Activated CD4-positive, alpha-beta T cell treated with anti-CD3 and anti-CD28 coated beads for 36 hours (primary cell): ENCODE measurements around the gene LRRC40. TPM values are rescaled to one million over a fixed set of nuclear protein-coding genes. Genes with fewer than 3 reads are reported as not detected.

ENCODE experiments used
- ATAC-seq: fragments of 200-7000 bp; cut with Tn5 transposase; one replicate; pipeline ENCODE4 v1.10.0; 2021; ENCODE audit warnings: mild to moderate bottlenecking, moderate library complexity
- CTCF ChIA-PET: fragments of 350-600 bp; sonication (Branson Sonifier 250); formaldehyde crosslinking; loops from one replicate; lab custom pipeline; 2021; ENCODE audit warnings: antibody characterized with exemption; lab: Charles Lee
- POLR2A ChIA-PET: fragments of 350-600 bp; sonication (Branson Sonifier 250); formaldehyde crosslinking; loops from one replicate; lab custom pipeline; 2021; ENCODE audit warnings: antibody characterized with exemption, inconsistent platforms; lab: Charles Lee
- DNase-seq: peaks from one replicate; pipeline ENCODE4 v3.0.0-alpha.2; 2020
- H3K27ac Mint-ChIP-seq: one replicate; pipeline ENCODE4 v1.8.0; 2021; ENCODE audit warnings: mixed read lengths
- H3K27me3 Mint-ChIP-seq: one replicate; pipeline ENCODE4 v1.8.0; 2021; ENCODE audit warnings: mixed read lengths
- H3K36me3 Mint-ChIP-seq: one replicate; pipeline ENCODE4 v1.8.0; 2021; ENCODE audit warnings: low read depth, mixed read lengths
- H3K4me1 Mint-ChIP-seq: one replicate; pipeline ENCODE4 v1.8.0; 2021; ENCODE audit warnings: mixed read lengths
- H3K4me3 Mint-ChIP-seq: one replicate; pipeline ENCODE4 v1.8.0; 2021; ENCODE audit warnings: mild to moderate bottlenecking, moderate library complexity, mixed read lengths
- H3K9me3 Mint-ChIP-seq: one replicate; pipeline ENCODE4 v1.8.0; 2021; ENCODE audit warnings: low read depth, mixed read lengths
- intact Hi-C, 2 experiments: fragments of 100-400 bp; cut with DNase I in 1 of 2; cut with micrococcal nuclease in 1 of 2; formaldehyde crosslinking; loops; one replicate each; pipeline versions ENCODE4 v1.14.2 to v1.15.1; 2022 to 2024; cut with DNase I, micrococcal nuclease
- total RNA-seq, 2 experiments: library from RNA; stranded (reverse); gene quantifications; one replicate each; pipeline ENCODE4 v1.2.3, GENCODE V29; 2021

The LRRC40 gene
- 10 to 100 TPM; 23.2 to 26.4 TPM for total RNA-seq

- DNase-seq: peak; percentile 97
- H3K4me1 Mint-ChIP-seq: peaks cover 66% of the 10 kb centered on the region
These were observed at the start of gene LRRC40 for GRCh38 chr1:70205434-70206118. Gene LRRC40, minus strand, starts transcription at chr1:70205579. Its CDS starts 39 bp downstream, at chr1:70205540.

GRCh38 chr1:70248729-70249128 is 43.4 kb upstream of the LRRC40 start:
- H3K36me3 Mint-ChIP-seq: peaks cover 65% of the 10 kb centered on the region
- no peaks in the 10 kb centered on the region for H3K9me3 Mint-ChIP-seq
- DNase-seq (no peak), ATAC-seq (no peak)
- intact Hi-C loops: no loop called here
- H3K4me3 Mint-ChIP-seq: no peak overlapping the region
- ChIA-PET CTCF (no interaction called here), POLR2A (no interaction called here)
- peaks cover 22% of the 10 kb centered on the region for H3K4me1 Mint-ChIP-seq
- no peaks in the 10 kb centered on the region for H3K27me3 Mint-ChIP-seq
- peak overlapping the region; percentile 67 for H3K27ac Mint-ChIP-seq

More at GRCh38 chr1:70205434-70206118, at the start of gene LRRC40:
- Mint-ChIP-seq H3K27ac (peak within 1 kb of the TSS; percentile 99), H3K9me3 (no peaks in the 10 kb centered on the region), H3K36me3 (peaks cover 20% of the 10 kb centered on the region), H3K27me3 (no peaks in the 10 kb centered on the region), H3K4me3 (peak within 1 kb of the TSS; percentile 99)
- peak; percentile 89 for ATAC-seq
- ChIA-PET POLR2A (interaction anchor here (0.6 to 2.1 kb wide), 2 partner anchors 9 to 15 kb away, joined by 3 to 12 read pairs; partner anchors contain the start of gene SRSF11), CTCF (no interaction called here)
- intact Hi-C loops: loop anchor here (1.0 kb wide), 4 partner anchors 16 to 876 kb away; partner anchors contain the start of genes ANKRD13C (in 2 of the 2), CTH (in 2 of the 2), SRSF11 (in 2 of the 2) and ZRANB2 (in 2 of the 2)

GRCh38 chr1:70247768-70248167 is 42.4 kb upstream of the LRRC40 start:
- Mint-ChIP-seq H3K9me3 (no peaks in the 10 kb centered on the region), H3K4me3 (no peak overlapping the region), H3K27me3 (no peaks in the 10 kb centered on the region), H3K36me3 (peaks cover 70% of the 10 kb centered on the region), H3K4me1 (peaks cover 22% of the 10 kb centered on the region), H3K27ac (peak overlapping the region; percentile 4)
- ChIA-PET POLR2A (interaction anchor here (0.6 kb wide), 2 partner anchors 15 to 26 kb away, joined by 7 to 8 read pairs; partner anchors contain the start of gene SRSF11), CTCF (interaction anchor here (0.5 kb wide), 1 partner anchor 27 kb away, joined by 3 read pairs; the partner anchor contains the start of gene SRSF11)
- no peak for DNase-seq
- intact Hi-C loops: no loop called here
- peak; percentile 85 for ATAC-seq

- POLR2A ChIA-PET: interaction anchor here (0.6 kb wide), 2 partner anchors 16 to 26 kb away, joined by 7 to 8 read pairs; partner anchors contain the start of gene SRSF11
- H3K27ac Mint-ChIP-seq: peak overlapping the region; percentile 4
- CTCF ChIA-PET: interaction anchor here (0.5 kb wide), 1 partner anchor 26 kb away, joined by 3 read pairs; the partner anchor contains the start of gene SRSF11
- H3K9me3 Mint-ChIP-seq: no peaks in the 10 kb centered on the region
- intact Hi-C loops: no loop called here
- peaks cover 22% of the 10 kb centered on the region for H3K4me1 Mint-ChIP-seq
- DNase-seq (no peak), ATAC-seq (no peak)
- no peak overlapping the region for H3K4me3 Mint-ChIP-seq
- no peaks in the 10 kb centered on the region for H3K27me3 Mint-ChIP-seq
- H3K36me3 Mint-ChIP-seq: peaks cover 70% of the 10 kb centered on the region
These were observed 41.7 kb upstream of the LRRC40 start for GRCh38 chr1:70247122-70247521.

GRCh38 chr1:70239940-70240339 is 34.6 kb upstream of the LRRC40 start:
- POLR2A ChIA-PET: no interaction called here

GRCh38 chr1:70234733-70235132 is 29.4 kb upstream of the LRRC40 start:
- no peaks in the 10 kb centered on the region for H3K27me3 Mint-ChIP-seq
- CTCF ChIA-PET: interaction anchor here (0.7 to 0.8 kb wide), 3 partner anchors 16 to 43 kb away, joined by 3 to 5 read pairs (median 3); no protein-coding TSS in a partner anchor
- DNase-seq: no peak
- H3K9me3 Mint-ChIP-seq: no peaks in the 10 kb centered on the region
- H3K27ac Mint-ChIP-seq: peak overlapping the region; percentile 14
- H3K36me3 Mint-ChIP-seq: peaks cover 65% of the 10 kb centered on the region
- POLR2A ChIA-PET: interaction anchor here (0.7 to 2.6 kb wide), 2 partner anchors 14 to 177 kb away, joined by 3 to 11 read pairs; partner anchors contain the start of gene SRSF11
- no peak for ATAC-seq
- no peak overlapping the region for H3K4me3 Mint-ChIP-seq
- intact Hi-C loops: no loop called here
- H3K4me1 Mint-ChIP-seq: peaks cover 5% of the 10 kb centered on the region

More at GRCh38 chr1:70239940-70240339, 34.6 kb upstream of the LRRC40 start:
- CTCF ChIA-PET: no interaction called here
- H3K9me3 Mint-ChIP-seq: no peaks in the 10 kb centered on the region
- H3K27ac Mint-ChIP-seq: no peak overlapping the region
- ATAC-seq: no peak
- no peak overlapping the region for H3K4me3 Mint-ChIP-seq
- H3K27me3 Mint-ChIP-seq: no peaks in the 10 kb centered on the region
- H3K36me3 Mint-ChIP-seq: peaks cover 52% of the 10 kb centered on the region
- DNase-seq: no peak
- peaks cover 3% of the 10 kb centered on the region for H3K4me1 Mint-ChIP-seq
- intact Hi-C loops: no loop called here

- Mint-ChIP-seq H3K27ac (no peak overlapping the region), H3K36me3 (peaks cover 66% of the 10 kb centered on the region), H3K9me3 (no peaks in the 10 kb centered on the region), H3K4me1 (peaks cover 18% of the 10 kb centered on the region), H3K4me3 (no peak overlapping the region), H3K27me3 (no peaks in the 10 kb centered on the region)
- no peak for ATAC-seq
- ChIA-PET CTCF (interaction anchor here (0.6 to 1.5 kb wide), 3 partner anchors 29 to 270 kb away, joined by 3 read pairs; no protein-coding TSS in a partner anchor), POLR2A (interaction anchor here (0.6 kb wide), 1 partner anchor 40 kb away, joined by 10 read pairs; no protein-coding TSS in a partner anchor)
- intact Hi-C loops: no loop called here
- no peak for DNase-seq
These were observed 26.1 kb upstream of the LRRC40 start for GRCh38 chr1:70231475-70231874.

- Mint-ChIP-seq H3K36me3 (peaks cover 62% of the 10 kb centered on the region), H3K4me1 (peaks cover 30% of the 10 kb centered on the region), H3K27ac (no peak overlapping the region), H3K9me3 (no peaks in the 10 kb centered on the region), H3K27me3 (no peaks in the 10 kb centered on the region), H3K4me3 (no peak overlapping the region)
- ATAC-seq (no peak), DNase-seq (no peak)
- POLR2A ChIA-PET: no interaction called here
- CTCF ChIA-PET: interaction anchor here (0.8 to 0.9 kb wide), 2 partner anchors 10 to 12 kb away, joined by 3 read pairs; no protein-coding TSS in a partner anchor
- intact Hi-C loops: no loop called here
These were observed 23.3 kb upstream of the LRRC40 start for GRCh38 chr1:70228670-70229069.

- ChIA-PET POLR2A (interaction anchor here (0.6 kb wide), 1 partner anchor 850 kb away, joined by 3 read pairs; no protein-coding TSS in a partner anchor), CTCF (no interaction called here)
- Mint-ChIP-seq H3K4me3 (no peak overlapping the region), H3K4me1 (peaks cover 40% of the 10 kb centered on the region), H3K9me3 (no peaks in the 10 kb centered on the region), H3K27ac (peak overlapping the region; percentile 47), H3K36me3 (peaks cover 59% of the 10 kb centered on the region), H3K27me3 (no peaks in the 10 kb centered on the region)
- no peak for DNase-seq
- ATAC-seq: no peak
- intact Hi-C loops: loop anchor here in 1 of 2 experiments (1.0 kb wide), 1 partner anchor 19 kb away; no protein-coding TSS in a partner anchor
These were observed 22.1 kb upstream of the LRRC40 start for GRCh38 chr1:70227439-70227838.

GRCh38 chr1:70224954-70225353 is 19.6 kb upstream of the LRRC40 start:
- Mint-ChIP-seq H3K27ac (peak overlapping the region; percentile 28), H3K4me3 (no peak overlapping the region), H3K36me3 (peaks cover 48% of the 10 kb centered on the region), H3K4me1 (peaks cover 44% of the 10 kb centered on the region), H3K27me3 (no peaks in the 10 kb centered on the region), H3K9me3 (no peaks in the 10 kb centered on the region)
- ChIA-PET CTCF (no interaction called here), POLR2A (no interaction called here)
- intact Hi-C loops: loop anchor here in 1 of 2 experiments (5.0 kb wide), 2 partner anchors 127 to 187 kb away; partner anchors contain the start of genes ANKRD13C and CTH
- DNase-seq: no peak
- no peak for ATAC-seq

- H3K27ac Mint-ChIP-seq: peak overlapping the region; percentile 98
- H3K27me3 Mint-ChIP-seq: no peaks in the 10 kb centered on the region
- H3K4me3 Mint-ChIP-seq: peak overlapping the region; percentile 95
- H3K9me3 Mint-ChIP-seq: no peaks in the 10 kb centered on the region
- peaks cover 37% of the 10 kb centered on the region for H3K36me3 Mint-ChIP-seq
- H3K4me1 Mint-ChIP-seq: peaks cover 46% of the 10 kb centered on the region
- POLR2A ChIA-PET: interaction anchor here (0.9 kb wide), 1 partner anchor 11 kb away, joined by 3 read pairs; no protein-coding TSS in a partner anchor
- DNase-seq (no peak), ATAC-seq (no peak)
- intact Hi-C loops: loop anchor here in 1 of 2 experiments (5.0 kb wide), 2 partner anchors 130 to 190 kb away; partner anchors contain the start of genes ANKRD13C and CTH
- CTCF ChIA-PET: interaction anchor here (0.7 to 1.2 kb wide), 2 partner anchors 11 to 21 kb away, joined by 4 read pairs; no protein-coding TSS in a partner anchor
These were observed 17.4 kb upstream of the LRRC40 start for GRCh38 chr1:70222716-70223235.
